Fibroblast of skin of left quadriceps (primary cell): ENCODE measurements around the gene PCED1B.

Source experiments
- DNase-seq, 2 experiments: peaks; one replicate each; pipeline ENCODE4 v3.0.0-alpha.2; 2013; ENCODE audit warnings: low read depth in 2 of 2

PCED1B gene

DNA sequence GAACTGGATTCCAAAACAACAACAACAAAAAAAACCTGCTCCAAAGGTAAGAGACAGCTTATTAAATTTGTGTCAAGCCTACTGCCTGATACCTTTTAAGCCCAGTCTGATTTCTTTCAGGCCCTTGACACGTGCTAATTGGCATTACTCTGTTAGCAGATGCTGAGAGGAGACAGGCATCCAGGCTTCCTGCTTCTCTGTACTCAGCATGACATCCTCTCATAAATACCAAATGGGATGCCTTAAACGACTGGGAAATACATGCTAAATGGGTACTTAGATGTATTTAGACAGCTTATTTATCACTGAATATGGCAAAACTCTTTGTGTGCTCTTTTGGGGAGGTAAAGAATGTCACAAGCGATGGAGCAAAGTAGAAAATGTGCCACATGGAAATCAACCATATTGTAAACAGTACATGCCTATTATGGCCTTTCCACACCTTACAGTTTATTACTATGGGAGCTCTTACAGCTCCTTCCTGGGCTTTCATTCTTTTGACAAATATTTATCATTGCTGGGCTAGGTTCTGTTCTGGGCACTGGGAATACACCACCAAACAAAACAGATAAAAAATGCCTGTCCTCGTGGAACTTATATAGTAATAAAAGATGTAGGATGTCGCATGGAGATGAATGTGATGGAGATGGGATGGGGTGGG lies 11.5 kb upstream of the PCED1B start:
- no peak for DNase-seq

- DNase-seq, result no peak
Observed at GRCh38 chr12:47068539-47068938, 10.9 kb upstream of the PCED1B start.

DNA sequence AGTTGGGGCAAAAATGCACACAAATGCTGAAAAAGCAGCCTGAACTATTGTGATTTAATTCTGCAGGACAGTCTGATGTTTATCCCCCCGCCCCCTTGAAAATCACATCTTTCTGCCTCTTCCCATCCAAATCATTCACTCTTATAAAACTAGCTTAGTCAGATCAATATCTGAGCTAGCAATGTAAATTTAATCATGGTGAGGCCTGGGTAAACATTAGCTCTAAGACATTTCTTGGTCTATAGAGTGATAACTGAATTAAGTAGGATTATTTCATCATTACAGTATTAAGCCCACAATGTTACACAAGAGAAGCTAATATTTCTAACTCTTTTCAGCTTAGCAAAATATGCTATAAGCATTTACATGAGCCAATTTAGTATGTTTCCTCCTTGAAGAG lies 9.1 kb upstream of the PCED1B start:
- no peak for DNase-seq

DNA sequence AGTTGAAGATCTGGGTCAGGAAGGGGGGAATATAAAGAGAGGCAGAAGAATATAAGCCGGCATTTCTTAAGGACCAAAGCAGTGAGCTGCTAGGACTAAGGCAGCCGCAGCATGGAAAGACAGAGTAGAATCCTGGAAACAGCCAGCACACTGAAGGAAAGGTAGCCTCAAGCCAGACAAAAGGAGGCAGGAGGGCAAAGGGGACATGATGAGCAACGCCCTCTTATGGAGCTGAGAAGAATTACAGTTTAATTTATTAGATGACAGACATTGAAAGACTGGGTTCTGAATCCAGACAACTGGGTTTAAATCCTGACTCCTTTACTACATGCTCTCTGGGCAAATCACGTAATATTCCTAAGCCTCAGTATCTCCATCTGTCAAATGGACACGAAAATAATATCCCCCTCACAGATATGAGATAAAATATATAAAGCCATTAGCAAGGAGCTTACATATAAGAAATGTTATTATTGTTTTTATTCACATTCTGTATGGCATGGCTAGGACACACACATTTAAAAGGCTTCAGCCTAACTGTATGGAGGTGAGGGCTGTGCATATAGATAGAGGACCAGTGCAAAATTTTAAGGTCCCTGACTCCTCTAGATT lies 8.1 kb upstream of the PCED1B start:
- DNase-seq, result no peak

- DNase-seq, result no peak
Observed at GRCh38 chr12:47073951-47074350, 5.5 kb upstream of the PCED1B start.

DNA sequence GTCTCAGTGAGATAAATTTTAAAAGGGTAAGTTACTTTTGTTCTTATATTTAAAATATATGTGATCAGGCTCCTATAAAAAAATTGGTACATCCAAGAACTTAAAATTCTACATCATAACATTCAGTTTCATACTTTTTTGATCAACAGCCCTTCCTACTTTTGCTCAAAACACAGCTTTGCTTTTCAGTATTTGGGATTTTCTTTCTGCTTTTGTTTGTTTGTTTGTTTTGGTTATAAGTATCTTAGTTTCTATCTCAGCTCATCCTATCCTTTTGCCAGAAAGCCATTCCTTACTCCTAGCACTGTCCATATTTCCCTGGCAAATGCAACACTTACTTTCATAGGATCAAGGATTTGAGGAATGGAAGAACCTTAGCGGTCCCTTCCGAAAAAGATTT lies 4.7 kb upstream of the PCED1B start:
- no peak for DNase-seq

DNA sequence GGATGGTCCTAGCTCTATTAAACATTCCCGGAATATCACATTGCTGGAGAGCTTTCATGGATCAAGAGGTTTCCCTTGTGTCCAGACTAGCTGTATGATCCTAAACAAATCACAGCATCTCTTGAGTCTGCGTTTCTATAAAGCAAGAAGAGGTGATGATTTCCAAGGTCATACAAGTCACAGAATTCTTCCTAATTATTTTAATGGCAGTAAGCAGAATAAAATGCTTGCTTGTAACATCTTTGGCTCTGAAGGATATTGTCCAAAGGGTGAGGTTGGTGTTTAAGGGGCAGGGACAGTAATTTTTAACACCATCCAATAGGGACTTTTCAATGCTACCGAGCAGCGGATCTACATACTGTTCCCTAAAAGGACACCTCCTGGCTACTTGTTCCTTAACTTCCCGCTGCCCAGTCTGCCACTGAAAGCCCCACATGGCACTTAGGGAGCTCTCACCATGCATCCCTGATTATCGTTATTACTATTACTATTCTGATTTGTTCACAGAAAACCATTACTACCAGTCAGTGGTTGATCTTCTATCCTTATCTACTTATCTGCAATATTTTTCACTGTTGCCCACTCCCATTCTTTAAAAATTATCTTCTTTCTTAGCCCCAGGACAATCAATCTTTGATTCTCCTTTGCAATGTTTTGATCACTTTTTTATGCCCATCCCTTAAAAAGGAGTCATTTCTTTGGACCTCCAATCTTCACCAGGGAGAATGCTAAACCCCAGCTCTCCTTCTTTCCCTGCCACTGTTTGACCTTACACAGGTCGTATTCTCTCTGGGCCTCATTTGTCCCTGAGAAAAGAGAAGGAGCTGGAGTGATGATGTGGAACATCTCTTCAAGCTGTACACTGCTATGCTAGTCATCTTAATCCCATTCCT lies 4.0 kb upstream of the PCED1B start:
- no peak for DNase-seq

DNA sequence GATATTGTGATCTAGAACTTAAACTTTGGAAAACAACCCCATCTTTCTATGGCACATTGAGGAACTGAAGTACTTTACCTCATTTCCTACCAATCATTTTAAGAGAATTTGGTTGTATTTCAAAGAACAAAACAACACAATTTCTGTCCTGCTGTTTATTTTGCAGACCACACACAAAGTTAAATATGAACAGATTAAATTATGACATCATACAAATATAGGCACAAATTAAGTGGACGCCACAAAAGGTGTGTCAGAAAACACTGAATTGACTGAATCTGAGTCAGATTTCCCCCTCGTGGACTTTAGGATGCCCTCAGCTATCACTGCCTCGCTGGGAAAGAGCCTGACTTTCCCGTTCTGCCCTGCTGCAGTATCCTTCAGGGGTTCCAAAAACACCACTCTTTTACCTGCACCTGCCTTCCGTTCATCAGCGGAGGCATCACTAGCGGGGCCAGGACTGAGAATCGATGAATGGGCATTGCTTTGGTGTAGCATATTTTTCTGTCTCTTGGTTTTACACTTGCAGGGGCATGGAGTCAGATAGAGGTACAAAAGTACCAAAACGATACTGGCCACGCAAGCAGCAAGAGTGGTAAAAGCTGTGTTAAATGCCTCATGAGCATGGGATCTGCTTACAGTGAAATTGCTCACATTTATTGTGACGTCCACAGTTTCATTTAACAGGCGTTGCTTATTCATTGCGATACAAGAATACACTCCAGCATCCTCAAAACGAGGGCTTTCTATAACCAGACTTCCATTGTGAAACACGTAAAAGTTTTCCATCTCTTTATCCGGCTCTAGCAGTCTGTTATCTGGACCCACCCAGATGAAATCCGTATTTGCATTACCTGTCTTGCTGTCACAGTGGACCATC lies 2.0 kb upstream of the PCED1B start:
- no peak for DNase-seq

- DNase-seq, result no peak
Observed at GRCh38 chr12:47078086-47078395, 1.4 kb upstream of the PCED1B start.

DNA sequence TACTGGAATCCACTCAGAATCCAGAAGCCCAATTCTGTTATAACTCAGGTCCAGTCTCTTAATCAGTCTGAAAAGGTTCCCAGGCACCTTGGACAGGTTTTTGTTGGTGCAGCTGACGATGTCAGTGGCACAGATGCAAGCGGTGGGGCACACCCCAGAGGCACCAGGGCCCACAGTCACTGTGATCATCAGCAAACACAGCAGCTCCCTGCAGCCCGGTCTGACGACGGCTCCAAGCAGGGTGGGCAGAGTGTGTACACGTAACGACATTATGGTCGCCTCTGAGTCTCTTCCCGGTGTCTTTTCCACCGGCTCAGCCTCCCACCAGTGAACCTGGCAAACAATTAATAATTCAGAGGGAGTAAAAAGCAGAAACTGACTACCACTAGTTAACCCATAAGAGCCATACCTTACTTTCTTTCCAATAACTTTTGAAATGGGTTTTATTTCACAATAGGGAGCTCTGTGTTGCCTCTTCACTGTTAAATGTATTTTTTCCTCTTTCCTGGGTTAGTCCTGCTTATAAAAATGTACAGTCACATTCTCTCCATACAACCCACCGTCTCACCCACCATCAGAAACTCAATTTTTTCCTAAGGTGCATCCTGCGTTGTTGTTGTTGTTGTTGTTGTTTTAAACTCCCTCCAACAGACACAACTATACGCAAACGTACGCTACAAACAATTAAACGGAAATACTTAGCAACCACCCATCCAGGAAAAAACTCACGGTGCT lies 521 bp upstream of the PCED1B start:
- DNase-seq, result no peak

DNA sequence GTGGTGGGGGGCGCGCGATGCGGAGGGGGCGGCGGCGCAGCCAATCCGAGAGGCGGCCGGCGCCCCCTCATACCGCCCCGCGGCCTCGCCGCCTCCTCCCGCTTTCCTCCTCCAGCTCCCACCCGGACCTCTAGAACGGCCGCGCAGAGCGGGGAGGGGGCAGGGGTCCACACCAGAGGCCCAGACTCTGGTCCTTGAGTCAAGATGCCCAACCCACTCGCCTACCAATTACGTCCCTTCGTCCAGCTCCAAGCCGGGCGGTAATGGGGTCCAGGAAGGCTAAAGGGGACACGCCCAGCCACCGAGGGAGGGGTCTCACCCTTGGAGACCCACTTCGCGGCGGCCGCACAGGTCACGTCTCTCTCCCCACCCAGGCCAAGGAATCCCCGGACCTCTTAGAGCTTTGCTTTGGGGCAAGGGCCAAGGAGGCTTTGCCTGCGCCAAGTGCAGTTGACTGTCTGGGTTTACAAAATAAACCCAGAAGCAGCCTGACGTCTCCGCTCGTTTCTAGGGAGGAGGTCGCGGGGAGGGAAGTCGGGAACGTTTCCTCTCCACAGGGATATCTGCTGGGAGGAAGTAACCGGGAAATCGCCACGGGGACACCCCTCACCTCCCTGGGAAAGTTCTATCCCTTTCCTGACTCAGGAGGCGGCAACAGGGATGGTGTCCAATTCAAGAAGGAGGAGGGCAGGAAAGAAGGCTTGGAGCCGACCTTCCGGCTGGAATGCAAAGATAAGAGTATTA lies 732 bp downstream of the PCED1B start:
- DNase-seq, result no peak

GRCh38 chr12:47080725-47081502 lies 1.5 kb downstream of the PCED1B start:
- no peak for DNase-seq

DNA sequence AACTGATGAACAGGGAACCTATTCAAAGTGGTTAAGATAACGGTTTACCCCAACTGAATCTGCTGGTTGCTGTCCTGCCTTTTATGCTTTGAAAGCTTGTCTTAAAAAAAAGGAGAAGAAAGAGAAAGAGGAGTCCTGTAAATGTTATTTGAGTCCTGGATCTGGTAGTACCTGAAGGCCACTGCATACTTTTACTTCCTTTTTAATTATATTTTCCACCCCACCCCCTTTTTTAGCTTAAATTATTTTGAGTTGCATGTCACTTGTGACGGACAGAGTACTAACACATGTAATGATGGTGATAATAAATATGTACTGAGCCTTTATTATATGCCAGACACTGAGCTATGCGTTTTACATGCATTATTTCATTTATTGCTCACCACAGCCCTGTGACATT lies 2.9 kb downstream of the PCED1B start:
- DNase-seq, result no peak

DNA sequence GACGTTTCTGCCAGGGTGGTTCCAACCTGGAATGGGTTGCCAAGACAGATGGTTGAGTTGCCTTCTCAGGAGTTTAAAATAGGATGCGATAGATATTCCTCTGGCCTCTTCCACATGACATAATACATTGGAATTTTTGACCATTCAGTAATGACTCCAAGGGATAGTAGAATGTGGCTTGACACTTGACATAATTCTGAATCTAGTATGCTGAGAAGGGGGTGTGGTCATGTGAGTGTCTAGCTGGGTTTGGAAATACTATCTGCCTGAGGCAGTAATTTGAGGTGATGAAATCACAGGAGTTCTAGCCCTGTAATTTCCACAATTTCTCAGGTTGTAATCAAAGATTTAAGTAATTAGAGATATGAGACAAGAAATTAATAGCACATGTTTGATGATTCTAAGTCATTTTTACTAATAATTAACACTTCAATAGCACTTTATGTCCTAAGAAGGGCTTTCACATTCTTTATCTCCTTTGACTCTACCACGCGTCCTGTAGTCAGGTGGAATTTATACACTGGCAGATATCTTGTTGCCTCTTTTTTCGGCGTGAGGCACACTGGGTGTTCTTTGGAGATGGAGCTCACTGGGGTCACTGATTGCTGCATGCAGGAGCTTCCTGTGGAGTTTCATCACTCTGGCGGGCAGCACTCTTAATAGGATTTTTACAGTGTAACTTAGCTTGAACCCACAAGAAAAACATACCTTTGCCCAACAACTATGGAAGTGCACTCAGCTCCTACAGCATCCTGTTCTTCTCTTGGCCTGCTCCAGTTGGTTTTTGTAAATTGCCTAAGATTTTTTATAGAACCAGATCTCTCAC lies 3.6 kb downstream of the PCED1B start:
- peak; percentile 63 to 68 for DNase-seq

DNA sequence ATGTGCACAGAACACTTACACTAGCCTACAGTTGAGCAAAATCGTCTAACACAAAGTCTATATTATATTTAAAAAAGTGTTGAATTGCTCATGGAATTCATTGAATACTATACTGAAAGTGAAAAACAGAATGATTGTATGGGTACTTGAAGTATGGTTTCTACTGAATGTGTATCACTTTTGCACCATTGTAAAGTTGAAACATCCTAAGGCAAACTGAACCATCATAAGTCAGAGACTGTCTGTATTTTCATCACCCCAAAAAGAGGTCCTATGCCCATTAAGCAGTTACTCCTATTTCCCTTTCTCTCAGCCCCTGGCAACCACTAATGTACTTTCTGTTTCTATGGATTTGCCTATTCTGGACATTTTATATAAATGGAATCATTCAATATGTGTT lies 4.8 kb downstream of the PCED1B start:
- no peak for DNase-seq

DNA sequence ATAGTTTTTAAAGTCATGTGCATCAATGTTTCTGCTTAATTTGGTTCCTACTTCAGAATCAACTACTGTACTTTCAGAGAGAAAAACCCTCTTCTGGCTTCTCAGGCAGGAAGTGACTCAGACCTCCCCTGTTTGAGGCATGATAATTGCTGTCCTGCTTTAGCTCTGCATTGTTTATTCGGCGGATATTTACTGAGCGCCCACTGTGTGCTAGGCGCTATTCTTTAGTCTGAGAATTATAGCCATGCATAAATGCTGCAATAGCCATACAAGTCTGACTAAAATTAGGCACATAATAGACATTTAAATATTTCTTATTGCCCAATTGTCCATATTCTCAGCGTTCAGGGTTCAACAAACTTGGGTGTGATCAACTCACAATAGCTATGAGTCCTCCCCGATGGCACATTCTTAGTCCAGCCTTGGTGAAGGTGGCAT lies 6.4 kb downstream of the PCED1B start:
- no peak for DNase-seq

DNA sequence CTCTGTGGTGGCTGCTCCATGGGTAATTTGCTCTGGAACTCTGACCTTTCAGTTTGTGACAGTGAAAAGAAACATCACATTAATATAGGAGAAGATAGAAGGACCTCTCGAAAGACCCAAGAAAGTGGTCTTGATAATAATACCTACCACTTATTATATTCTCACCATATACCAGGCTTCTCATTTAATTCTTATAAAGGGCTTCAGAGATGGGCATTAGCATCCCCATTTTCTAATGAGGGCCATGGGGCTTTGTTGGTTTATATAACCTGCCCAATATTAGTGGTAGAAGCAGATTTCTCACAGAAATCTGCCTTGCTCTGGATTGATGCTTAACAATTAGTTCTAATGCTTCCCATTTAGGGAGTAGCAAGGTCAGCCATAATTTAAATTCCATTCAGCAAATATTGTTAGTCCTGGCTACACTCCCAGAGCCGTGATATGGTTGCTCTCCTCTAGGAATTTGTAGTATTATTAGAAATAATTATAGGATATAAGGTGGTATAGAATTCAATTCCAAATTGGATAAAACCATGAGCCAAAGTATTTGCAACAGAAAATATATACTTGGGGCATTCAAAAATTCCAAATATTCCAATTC lies 7.8 kb downstream of the PCED1B start:
- no peak for DNase-seq
